Omental fat pad (tissue), 4 donors: ENCODE measurements around the gene CDKN2A. TPM values are rescaled to one million over a fixed set of nuclear protein-coding genes. Genes with fewer than 3 reads are reported as not detected.

Source experiments
- ATAC-seq: fragments of 150-250 bp; one replicate; pipeline ENCODE4 v1.9.1; 2016; ENCODE audit warnings: mild to moderate bottlenecking, moderate library complexity; ENCODE audit not compliant: low FRiP score
- DNase-seq: peaks from one replicate; pipeline ENCODE4 v3.0.0-alpha.2; 2019; ENCODE audit warnings: low spot score
- total RNA-seq, 4 donors: library from RNA; depleted of rRNA; stranded (reverse); fragments of >200 nt; gene quantifications; one replicate each; pipeline ENCODE4 v1.1.0, GENCODE V29; 2016
- TF ChIP-seq, protein P1 (sequence below), 3 donors: fragments of 450-650 bp; IDR thresholded peaks; one replicate each; pipeline ENCODE4 v1.5.1; 2016 to 2017; ENCODE audit warnings: antibody characterized with exemption in 3 of 3, mild to moderate bottlenecking in 3 of 3, moderate library complexity in 2 of 3

The CDKN2A gene
- total RNA-seq, 4 donors from 2014 or later: 0.72 to 3.0 (median 1.8) TPM

DNA sequence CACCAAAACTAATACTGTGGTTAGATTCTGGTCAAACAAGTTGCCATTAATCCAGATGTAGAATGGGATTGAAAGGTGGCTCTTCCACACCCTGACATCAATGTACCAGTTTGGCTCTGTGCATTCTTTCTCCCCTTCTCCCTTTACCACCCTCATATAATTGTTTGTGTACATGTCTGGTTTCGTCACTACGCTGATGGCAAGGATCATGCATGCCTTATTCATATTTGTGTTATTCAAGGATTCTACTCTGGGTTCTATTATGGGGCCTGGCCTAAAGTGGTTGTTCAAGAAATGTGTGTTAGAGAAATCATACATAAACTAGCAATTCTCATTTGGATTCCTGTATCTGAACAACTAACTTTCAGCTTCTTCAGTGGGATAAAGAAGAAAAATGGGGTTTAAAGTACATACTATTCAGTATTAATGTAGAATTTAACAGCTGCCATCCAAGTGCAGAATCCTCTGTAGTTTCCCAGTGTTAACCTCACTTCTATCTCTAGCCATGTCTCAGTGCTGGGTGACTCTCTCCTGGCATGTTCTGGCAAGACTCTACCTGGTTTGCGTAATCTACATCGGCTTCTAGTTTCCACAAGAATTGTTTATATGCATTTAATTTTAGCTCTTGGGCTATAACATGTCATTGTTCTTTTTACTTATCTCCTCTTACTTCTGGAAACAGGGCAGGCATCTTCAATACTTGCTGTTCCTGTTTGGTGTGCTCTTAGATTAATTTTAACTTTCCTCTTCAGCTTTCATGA, 42.9 kb upstream of the CDKN2A start:
- TF ChIP-seq, protein P1, sequence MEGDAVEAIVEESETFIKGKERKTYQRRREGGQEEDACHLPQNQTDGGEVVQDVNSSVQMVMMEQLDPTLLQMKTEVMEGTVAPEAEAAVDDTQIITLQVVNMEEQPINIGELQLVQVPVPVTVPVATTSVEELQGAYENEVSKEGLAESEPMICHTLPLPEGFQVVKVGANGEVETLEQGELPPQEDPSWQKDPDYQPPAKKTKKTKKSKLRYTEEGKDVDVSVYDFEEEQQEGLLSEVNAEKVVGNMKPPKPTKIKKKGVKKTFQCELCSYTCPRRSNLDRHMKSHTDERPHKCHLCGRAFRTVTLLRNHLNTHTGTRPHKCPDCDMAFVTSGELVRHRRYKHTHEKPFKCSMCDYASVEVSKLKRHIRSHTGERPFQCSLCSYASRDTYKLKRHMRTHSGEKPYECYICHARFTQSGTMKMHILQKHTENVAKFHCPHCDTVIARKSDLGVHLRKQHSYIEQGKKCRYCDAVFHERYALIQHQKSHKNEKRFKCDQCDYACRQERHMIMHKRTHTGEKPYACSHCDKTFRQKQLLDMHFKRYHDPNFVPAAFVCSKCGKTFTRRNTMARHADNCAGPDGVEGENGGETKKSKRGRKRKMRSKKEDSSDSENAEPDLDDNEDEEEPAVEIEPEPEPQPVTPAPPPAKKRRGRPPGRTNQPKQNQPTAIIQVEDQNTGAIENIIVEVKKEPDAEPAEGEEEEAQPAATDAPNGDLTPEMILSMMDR (IDR thresholded peaks at IDR 0.05): no peak
- no peak for DNase-seq
- no peak for ATAC-seq

- ATAC-seq (no peak), DNase-seq (no peak)
- TF ChIP-seq, protein P1 (IDR thresholded peaks at IDR 0.05): no peak
Measured at GRCh38 chr9:22035591-22036011, 41.4 kb upstream of the CDKN2A start.

GRCh38 chr9:22033012-22033630, 38.9 kb upstream of the CDKN2A start:
- ATAC-seq (no peak), DNase-seq (no peak)
- TF ChIP-seq, protein P1 (IDR thresholded peaks at IDR 0.05): no peak

DNA sequence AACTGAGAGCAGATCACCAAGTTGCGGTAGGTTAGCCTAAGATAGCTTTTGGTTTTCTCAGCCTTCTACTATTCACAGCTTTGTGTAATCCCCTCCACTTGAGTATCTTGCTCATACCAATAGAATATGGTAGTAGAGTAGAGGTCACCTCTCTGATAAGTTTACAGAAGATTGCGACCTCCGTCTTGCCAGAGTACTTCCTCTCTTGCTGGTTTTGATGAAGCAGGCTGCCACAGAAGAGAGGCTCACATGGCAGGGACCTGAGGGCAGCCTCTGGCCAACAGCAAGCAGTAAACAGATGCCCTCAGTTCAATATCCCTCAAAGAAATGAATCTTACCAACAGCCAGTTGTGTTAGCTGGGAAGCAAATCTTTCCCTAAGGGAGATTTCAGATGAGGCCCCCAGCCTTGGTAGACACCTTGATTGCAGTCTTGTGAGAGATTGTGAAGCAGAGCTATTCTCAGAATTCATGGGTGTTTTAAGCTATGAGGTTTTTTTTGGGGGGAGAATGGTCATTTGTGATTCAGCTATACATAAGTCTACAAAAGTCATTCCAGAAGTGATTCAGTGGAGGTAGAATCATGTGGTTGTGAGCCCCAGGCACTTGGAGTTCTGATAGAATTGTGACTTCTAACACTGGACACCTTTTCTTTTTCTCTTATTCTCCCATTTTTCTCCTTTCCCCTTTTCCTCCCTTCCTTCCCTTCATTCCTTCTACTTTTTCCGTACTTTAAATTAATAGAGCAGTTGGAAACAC, 37.6 kb upstream of the CDKN2A start:
- TF ChIP-seq, protein P1 (IDR thresholded peaks at IDR 0.05): no peak
- ATAC-seq: no peak

GRCh38 chr9:22030101-22030598, 36.0 kb upstream of the CDKN2A start:
- ATAC-seq: peak; percentile 81
- DNase-seq: no peak
- TF ChIP-seq, protein P1 (IDR thresholded peaks at IDR 0.05): no peak

More for the DNA sequence above, 37.6 kb upstream of the CDKN2A start:
- no peak for DNase-seq

DNA sequence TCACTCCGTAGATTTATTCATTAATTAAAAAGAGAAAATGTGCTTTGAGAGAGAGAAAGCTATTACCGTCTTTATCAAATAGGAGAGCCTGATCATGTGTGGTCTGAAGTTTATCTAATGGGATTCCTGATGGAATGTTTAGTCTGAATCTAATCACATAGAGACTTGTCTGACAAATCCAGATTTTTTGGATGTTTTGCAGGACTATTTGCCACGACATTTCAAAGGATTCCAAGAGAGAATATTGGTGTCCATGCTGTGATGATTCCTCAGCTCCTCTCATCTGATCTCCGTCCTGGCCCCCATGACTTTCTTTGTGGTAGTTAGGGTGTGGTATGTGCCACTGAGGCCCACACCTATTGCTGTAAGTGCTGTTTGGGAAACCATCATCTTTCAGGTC, 35.0 kb upstream of the CDKN2A start:
- ATAC-seq (no peak), DNase-seq (no peak)
- TF ChIP-seq, protein P1 (IDR thresholded peaks at IDR 0.05): no peak
